Measurements from ENCODE around the gene UBR4.
"Not testable (repeated sequence)": the region's sequence is repeated elsewhere in the genome, so short reads cannot be mapped to it uniquely, and the experiment has no call there.

Gene UBR4

GRCh38 chr1:19220080-19220846 is 10.2 kb upstream of the UBR4 start:
- DNase-seq, result no peak

- DNase-seq, result no peak
Observed at GRCh38 chr1:19219451-19219850, 9.4 kb upstream of the UBR4 start.

GRCh38 chr1:19216585-19216984 is 6.5 kb upstream of the UBR4 start:
- not testable (repeated sequence) for DNase-seq

GRCh38 chr1:19213580-19213979 is 3.5 kb upstream of the UBR4 start:
- no peak for DNase-seq

GRCh38 chr1:19212167-19212566 is 2.1 kb upstream of the UBR4 start:
- DNase-seq, result no peak

- DNase-seq, result peak in 1 of 5 donors; percentile 13
Observed at GRCh38 chr1:19210772-19211549, 895 bp upstream of the UBR4 start.

GRCh38 chr1:19209439-19209989 is 552 bp downstream of the UBR4 start:
- peak in 3 of 5 donors; percentile 17 to 62 (median 28) for DNase-seq

GRCh38 chr1:19208710-19209438 is 1.2 kb downstream of the UBR4 start:
- DNase-seq, result no peak

GRCh38 chr1:19206947-19207346 is 3.1 kb downstream of the UBR4 start:
- no peak for DNase-seq

- no peak for DNase-seq
Observed at GRCh38 chr1:19205845-19206244, 4.2 kb downstream of the UBR4 start.

- DNase-seq, result peak in 1 of 5 donors; percentile 14
Observed at GRCh38 chr1:19205403-19205802, 4.7 kb downstream of the UBR4 start.

- DNase-seq, result no peak
Observed at GRCh38 chr1:19204446-19205266, 5.4 kb downstream of the UBR4 start.

- DNase-seq, result no peak
Observed at GRCh38 chr1:19203440-19203839, 6.6 kb downstream of the UBR4 start.

- no peak for DNase-seq
Observed at GRCh38 chr1:19202396-19202795, 7.7 kb downstream of the UBR4 start.

GRCh38 chr1:19199969-19200604 is 10.0 kb downstream of the UBR4 start:
- no peak for DNase-seq

GRCh38 chr1:19199329-19199968 is 10.6 kb downstream of the UBR4 start:
- DNase-seq, result no peak

GRCh38 chr1:19198820-19199219 is 11.2 kb downstream of the UBR4 start:
- DNase-seq, result no peak

- DNase-seq, result no peak
Observed at GRCh38 chr1:19197845-19198244, 12.2 kb downstream of the UBR4 start.

GRCh38 chr1:19196331-19196730 is 13.7 kb downstream of the UBR4 start:
- DNase-seq, result no peak

GRCh38 chr1:19193004-19193403 is 17.1 kb downstream of the UBR4 start:
- no peak for DNase-seq

GRCh38 chr1:19191811-19192210 is 18.3 kb downstream of the UBR4 start:
- DNase-seq, result no peak

All from T-helper 1 cell (primary cell).